LoVo (cell line): ENCODE results near the gene GALK2.
"Not testable (repeated sequence)": the region's sequence is repeated elsewhere in the genome, so short reads cannot be mapped to it uniquely, and the experiment has no call there.

Experiments used
- DNase-seq: peaks from one replicate; pipeline ENCODE4 v3.0.0-alpha.2; 2016; ENCODE audit warnings: low spot score

Gene GALK2

DNA sequence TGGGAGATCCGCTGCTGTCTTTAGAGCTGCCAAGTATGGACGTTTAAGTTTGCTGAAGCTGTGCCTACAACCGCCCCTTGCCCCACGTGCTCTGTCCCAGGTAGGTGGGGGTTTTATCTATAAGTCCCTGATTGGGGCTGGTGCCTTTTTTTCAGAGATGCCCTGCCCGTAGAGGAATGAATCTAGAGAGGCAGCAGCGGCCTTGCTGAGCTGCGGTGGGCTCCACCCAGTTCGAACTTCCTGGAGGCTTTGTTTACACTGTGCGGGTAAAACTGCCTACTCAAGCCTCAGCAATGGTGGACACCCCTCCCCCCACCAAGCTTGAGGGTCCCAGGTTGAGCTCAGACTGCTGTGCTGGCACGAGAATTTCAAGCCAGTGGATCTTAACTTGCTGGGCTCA lies 169.6 kb downstream of the GALK2 start:
- no peak for DNase-seq

- DNase-seq, result no peak
Measured at GRCh38 chr15:49343546-49343945, 173.5 kb downstream of the GALK2 start.

DNA sequence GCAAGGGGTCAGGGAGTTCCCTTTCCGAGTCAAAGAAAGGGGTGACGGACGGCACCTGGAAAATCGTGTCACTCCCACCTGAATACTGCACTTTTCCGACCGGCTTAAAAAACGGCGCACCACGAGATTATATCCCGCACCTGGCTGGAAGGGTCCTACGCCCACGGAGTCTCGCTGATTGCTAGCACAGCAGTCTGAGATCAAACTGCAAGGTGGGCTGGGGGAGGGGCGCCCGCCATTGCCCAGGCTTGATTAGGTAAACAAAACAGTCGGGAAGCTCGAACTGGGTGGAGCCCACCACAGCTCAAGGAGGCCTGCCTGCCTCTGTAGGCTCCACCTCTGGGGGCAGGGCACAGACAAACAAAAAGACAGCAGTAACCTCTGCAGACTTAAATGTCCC lies 184.4 kb downstream of the GALK2 start:
- not testable (repeated sequence) for DNase-seq

GRCh38 chr15:49361370-49361769 lies 191.3 kb downstream of the GALK2 start:
- no peak for DNase-seq

DNA sequence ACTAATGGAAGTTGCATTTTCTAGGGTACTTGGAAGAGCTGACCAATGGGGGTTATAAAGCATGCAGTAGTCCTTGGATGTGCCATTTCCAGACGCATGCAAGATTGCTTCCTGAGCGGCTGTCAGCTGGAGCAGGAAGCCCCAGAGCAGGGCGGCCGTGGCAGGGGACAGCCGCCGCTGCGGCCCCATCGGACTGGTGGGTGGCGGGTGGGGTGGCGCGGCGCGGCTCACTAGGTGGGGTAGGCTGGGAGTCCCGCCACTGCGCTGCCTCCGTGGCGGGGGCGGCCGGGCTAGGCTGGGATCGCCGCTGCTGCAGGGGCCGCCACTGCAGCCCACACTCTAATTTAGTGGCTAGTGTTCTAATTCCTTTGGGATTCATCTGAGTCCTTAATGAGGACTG lies 196.4 kb downstream of the GALK2 start:
- DNase-seq, result no peak

DNA sequence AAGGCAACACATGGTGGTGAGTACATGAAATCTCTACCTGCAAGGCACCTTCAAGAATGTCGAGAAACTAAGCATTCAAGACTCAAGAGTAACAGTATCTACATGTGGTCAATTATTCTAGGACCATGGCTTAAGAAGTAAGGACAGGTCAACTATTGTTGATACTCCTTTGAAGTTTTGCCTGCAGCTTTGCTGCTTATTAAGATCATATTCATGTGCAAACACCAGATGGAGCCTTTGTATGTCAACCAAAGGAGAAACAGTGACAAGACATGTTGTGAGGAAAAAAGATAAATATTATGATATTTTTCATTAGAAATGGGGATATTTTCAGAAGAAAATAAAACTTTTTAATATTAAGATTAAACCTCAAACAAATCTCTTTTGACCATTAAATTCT lies 200.7 kb downstream of the GALK2 start:
- peak; percentile 4 for DNase-seq

GRCh38 chr15:49372366-49372765 lies 202.3 kb downstream of the GALK2 start:
- no peak for DNase-seq

DNA sequence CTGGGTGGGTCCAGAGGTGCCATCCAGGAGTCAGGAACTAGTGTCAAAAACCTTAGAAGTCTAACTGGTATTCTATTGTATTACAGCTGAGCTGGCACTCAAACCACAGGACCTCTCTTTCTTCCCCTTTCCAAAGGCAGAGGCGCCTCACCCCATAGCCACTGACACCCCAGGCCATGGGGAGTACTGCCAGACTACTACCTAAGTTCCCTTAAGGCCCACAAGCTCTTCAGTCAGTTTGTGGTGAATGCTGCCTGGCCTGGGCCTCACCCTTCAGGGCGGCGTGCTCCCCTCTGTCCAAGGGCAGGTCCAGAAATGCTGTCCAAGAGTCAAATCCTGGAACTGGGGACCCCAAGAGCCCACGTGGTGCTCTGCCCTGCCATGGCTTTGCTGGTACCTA lies 209.9 kb downstream of the GALK2 start:
- no peak for DNase-seq

DNA sequence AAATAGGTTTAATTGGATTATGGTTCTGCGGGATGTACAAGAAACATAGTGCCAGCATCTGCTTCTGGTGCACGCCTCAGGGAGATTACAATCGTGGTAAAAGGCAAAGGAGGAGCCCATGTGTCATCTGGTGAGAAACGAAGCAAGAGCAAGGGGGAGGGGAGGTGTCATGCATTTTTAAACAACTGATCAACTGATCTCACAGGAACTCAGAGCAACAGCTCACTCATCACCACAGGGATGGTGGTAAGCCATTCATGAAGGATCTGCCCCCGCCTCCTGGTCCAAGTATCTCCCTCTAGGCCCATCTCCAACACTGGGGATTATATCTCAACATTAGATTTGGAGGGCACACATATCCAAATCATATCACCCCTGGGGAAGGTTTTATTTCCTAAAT lies 210.9 kb downstream of the GALK2 start:
- no peak for DNase-seq
